Kidney (tissue), 14 donors: ENCODE measurements around the gene VTI1A. TPM values are rescaled to one million over a fixed set of nuclear protein-coding genes. Genes with fewer than 3 reads are reported as not detected.

Experiments used
- DNase-seq, 5 donors: peaks; one replicate each; pipeline ENCODE4 v3.0.0-alpha.2; 2013 to 2020
- FAIRE-seq: peaks from 2 replicates; lab custom pipeline; 2012; peaks lifted over from hg19 to GRCh38; lab: Jason Lieb, UNC
- H3K27ac ChIP-seq, 2 donors: one replicate each; pipeline ENCODE4 v1.7.0; 2013; ENCODE audit warnings: low read depth in 2 of 2, low read length in 2 of 2, inconsistent platforms in 1 of 2
- H3K27me3 ChIP-seq: one replicate; pipeline ENCODE4 v1.7.1; 2013; ENCODE audit warnings: low read length, inconsistent platforms; ENCODE audit not compliant: control insufficient read depth, insufficient read depth
- H3K36me3 ChIP-seq, 3 donors: one replicate each; pipeline versions ENCODE4 v1.7.0 to v1.7.1; 2013; ENCODE audit warnings: low read length in 3 of 3, control low read depth in 1 of 3, inconsistent platforms in 1 of 3; ENCODE audit not compliant: insufficient read depth in 3 of 3, control insufficient read depth in 2 of 3
- H3K4me1 ChIP-seq, 3 donors: one replicate each; pipeline versions ENCODE4 v1.7.0 to v1.7.1; 2013; ENCODE audit warnings: low read length in 3 of 3, inconsistent platforms in 1 of 3, low read depth in 1 of 3; ENCODE audit not compliant: control insufficient read depth in 2 of 3, insufficient read depth in 2 of 3
- H3K4me3 ChIP-seq, 3 donors: one replicate each; pipeline versions ENCODE4 v1.7.0 to v1.8.1; 2013; ENCODE audit warnings: low read length in 3 of 3, control low read depth in 1 of 3, inconsistent platforms in 1 of 3
- H3K9ac ChIP-seq, 3 donors: one replicate each; pipeline versions ENCODE4 v1.7.0 to v1.7.1; 2013; ENCODE audit warnings: low read length in 3 of 3, control low read depth in 1 of 3, inconsistent platforms in 1 of 3
- H3K9me3 ChIP-seq, 3 donors: one replicate each; pipeline versions ENCODE4 v1.7.0 to v1.7.1; 2013; ENCODE audit warnings: low read length in 3 of 3, control low read depth in 1 of 3, inconsistent platforms in 1 of 3; ENCODE audit not compliant: control insufficient read depth in 2 of 3, insufficient read depth in 1 of 3
- intact Hi-C: fragments of 100-400 bp; cut with DNase I; formaldehyde crosslinking; loops from one replicate; pipeline ENCODE4 v1.11.1; 2022
- polyA plus RNA-seq: library from polyadenylated mRNA; stranded (reverse); fragments of 350-450 nt; fragmentation: Illumina TruSeq; extraction: RNeasy Lipid Tissue Mini Kit (QIAGEN cat#74804); gene quantifications from one replicate; pipeline ENCODE4 v1.2.3, GENCODE V29; 2014; ENCODE audit warnings: low read depth, low replicate concordance; ENCODE audit not compliant: insufficient read depth
- total RNA-seq: library from RNA; stranded (reverse); fragmentation: NEBNext Ultra II Directional; extraction: Animal tissue kit (Norgen Biotek cat#: 25700); gene quantifications from one replicate; pipeline ENCODE4 v1.2.1, GENCODE V29; 2021
- TF ChIP-seq, protein P1 (sequence below): IDR thresholded peaks from 3 replicates; pipeline ENCODE4 v1.5.1; 2012; ENCODE audit warnings: mild to moderate bottlenecking, moderate library complexity, borderline replicate concordance; ENCODE audit not compliant: insufficient read depth; ENCODE audit errors: extremely low read depth
- donor health status: control.
- donor health status: control.
- donor health status: control.
- donor health status: control.
- donor health status: control.
- donor health status: DM: yes; HTN: yes; CAD: no.
- donor health status: Normal renal cell carcinoma (clear cell type).

The VTI1A gene
- total and polyA plus RNA-seq, 2 donors from 2014 or later: 9.2 to 41.8 TPM

DNA sequence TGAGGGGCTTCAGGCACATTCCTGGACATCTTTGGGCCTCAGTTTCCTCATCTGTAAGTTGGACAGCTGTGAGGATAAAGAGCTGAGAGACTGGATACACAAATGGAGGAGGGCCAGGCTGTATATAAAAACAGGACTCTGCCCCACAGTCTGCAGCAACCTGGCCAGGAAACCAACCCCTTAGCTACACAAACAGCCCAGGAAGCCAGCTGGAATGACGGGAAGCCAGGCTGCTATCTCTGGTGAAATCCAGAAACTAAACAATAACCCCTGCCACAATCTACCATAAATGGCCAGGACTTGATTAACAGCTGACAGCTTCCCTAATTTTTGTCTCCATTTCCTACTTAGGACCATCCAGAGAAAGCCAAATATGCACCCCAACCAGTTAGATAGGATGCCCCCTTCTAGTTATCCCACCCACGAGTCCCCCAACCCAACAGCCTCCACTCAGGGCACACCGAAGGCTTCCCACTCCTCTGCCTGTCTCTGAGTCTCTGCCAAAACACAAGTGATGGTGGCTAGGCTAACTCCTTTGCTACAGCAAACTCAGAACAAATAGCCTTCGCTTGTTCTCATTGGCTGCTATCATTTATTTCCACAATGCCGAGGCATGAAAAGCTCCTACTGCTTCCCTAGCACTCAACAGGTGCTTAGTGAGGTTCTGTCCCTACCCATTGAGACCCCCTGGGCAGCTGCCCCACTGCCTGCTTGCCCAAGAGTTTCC, 393.1 kb downstream of the VTI1A start:
- FAIRE-seq: no peak
- no peak overlapping the region for H3K4me3 ChIP-seq
- intact Hi-C loops: no loop called here
- no peak overlapping the region for H3K27ac ChIP-seq
- no peaks in the 10 kb centered on the region for H3K27me3 ChIP-seq
- H3K4me1 ChIP-seq: peaks cover 0 to 2% (median 0%) of the 10 kb centered on the region in 3 donors
- H3K36me3 ChIP-seq: no peaks in the 10 kb centered on the region
- TF ChIP-seq, protein P1, sequence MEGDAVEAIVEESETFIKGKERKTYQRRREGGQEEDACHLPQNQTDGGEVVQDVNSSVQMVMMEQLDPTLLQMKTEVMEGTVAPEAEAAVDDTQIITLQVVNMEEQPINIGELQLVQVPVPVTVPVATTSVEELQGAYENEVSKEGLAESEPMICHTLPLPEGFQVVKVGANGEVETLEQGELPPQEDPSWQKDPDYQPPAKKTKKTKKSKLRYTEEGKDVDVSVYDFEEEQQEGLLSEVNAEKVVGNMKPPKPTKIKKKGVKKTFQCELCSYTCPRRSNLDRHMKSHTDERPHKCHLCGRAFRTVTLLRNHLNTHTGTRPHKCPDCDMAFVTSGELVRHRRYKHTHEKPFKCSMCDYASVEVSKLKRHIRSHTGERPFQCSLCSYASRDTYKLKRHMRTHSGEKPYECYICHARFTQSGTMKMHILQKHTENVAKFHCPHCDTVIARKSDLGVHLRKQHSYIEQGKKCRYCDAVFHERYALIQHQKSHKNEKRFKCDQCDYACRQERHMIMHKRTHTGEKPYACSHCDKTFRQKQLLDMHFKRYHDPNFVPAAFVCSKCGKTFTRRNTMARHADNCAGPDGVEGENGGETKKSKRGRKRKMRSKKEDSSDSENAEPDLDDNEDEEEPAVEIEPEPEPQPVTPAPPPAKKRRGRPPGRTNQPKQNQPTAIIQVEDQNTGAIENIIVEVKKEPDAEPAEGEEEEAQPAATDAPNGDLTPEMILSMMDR: no peak
- DNase-seq: no peak
- no peak overlapping the region for H3K9ac ChIP-seq
- no peaks in the 10 kb centered on the region for H3K9me3 ChIP-seq

DNA sequence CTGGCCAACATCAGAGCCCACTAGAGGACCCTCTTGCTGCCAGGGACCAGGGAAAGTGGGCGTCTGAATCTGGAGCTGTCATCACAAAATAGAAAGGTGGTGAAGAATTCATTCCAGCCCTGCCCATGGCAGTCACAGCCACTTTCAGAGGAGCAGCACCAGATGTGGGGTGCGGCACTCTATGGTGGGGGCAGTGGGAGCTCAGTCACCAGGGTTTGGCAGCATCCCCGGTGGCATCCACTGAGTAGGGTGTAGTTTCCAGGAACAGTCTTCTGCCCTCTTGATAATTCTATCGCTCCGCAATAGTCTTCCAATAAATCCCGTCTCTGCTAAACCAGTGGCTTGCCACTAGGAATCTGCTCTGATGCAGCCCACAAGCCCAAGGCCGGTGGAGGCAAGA, 394.5 kb downstream of the VTI1A start:
- FAIRE-seq (no peak), DNase-seq (no peak)
- intact Hi-C loops: no loop called here
- H3K9ac ChIP-seq: no peak overlapping the region
- no peaks in the 10 kb centered on the region for H3K27me3 ChIP-seq
- H3K36me3 ChIP-seq: no peaks in the 10 kb centered on the region
- H3K4me1 ChIP-seq: peaks cover 0 to 2% (median 0%) of the 10 kb centered on the region in 3 donors
- no peak overlapping the region for H3K4me3 ChIP-seq
- H3K9me3 ChIP-seq: no peaks in the 10 kb centered on the region
- TF ChIP-seq, protein P1: no peak
- H3K27ac ChIP-seq: no peak overlapping the region

DNA sequence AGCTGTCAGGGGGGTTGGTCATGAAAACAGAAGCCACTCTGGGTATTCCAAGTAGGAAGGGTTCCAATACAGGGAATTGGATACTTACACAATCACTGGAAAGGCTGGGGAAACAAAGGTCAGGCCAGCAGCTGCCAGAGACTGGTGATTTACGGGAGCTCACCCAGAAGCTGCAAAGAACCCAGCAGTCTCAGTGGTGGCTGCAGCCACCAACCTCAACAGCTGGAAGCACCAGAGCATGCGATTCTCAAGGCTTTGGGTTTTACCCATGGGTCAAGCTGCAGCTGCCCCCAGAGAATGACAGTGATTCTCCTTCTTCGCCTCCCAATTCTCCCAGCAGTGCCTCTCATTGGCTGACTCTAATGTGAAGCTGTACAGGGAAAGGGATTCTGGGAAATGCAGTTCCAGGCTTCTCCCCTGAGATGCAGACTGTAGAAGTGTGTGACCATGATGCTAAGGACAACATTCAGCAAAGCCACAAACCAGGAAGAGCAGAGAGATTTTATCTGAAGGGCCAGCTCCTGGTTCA, 395.9 kb downstream of the VTI1A start:
- FAIRE-seq (no peak), DNase-seq (peak; percentile 80 to 88 (median 86))
- no peak overlapping the region for H3K4me3 ChIP-seq
- H3K27ac ChIP-seq: no peak overlapping the region
- intact Hi-C loops: no loop called here
- no peaks in the 10 kb centered on the region for H3K36me3 ChIP-seq
- peaks cover 0 to 2% (median 0%) of the 10 kb centered on the region in 3 donors for H3K4me1 ChIP-seq
- H3K27me3 ChIP-seq: no peaks in the 10 kb centered on the region
- TF ChIP-seq, protein P1: no peak
- H3K9me3 ChIP-seq: peaks cover 0 to 12% (median 0%) of the 10 kb centered on the region in 3 donors
- no peak overlapping the region for H3K9ac ChIP-seq
